Caco-2 (cell line): ENCODE results near the gene EEF1AKMT2. TPM values are rescaled to one million over a fixed set of nuclear protein-coding genes. Genes with fewer than 3 reads are reported as not detected.

Experiments
- BruUV-seq: library from RNA; stranded (reverse); fragments of 400-500 nt; replicated peaks from 2 replicates; lab custom pipeline; 2021; lab: Mats Ljungman, UMichigan
- CTCF ChIA-PET: fragments of 300-600 bp; sonication (Branson Sonifier 250); formaldehyde crosslinking; loops from one replicate; lab custom pipeline; 2022; ENCODE audit warnings: antibody characterized with exemption; lab: Charles Lee
- POLR2A ChIA-PET: fragments of 300-600 bp; sonication (Branson Sonifier 250); formaldehyde crosslinking; loops from one replicate; lab custom pipeline; 2022; ENCODE audit warnings: antibody characterized with exemption; lab: Charles Lee
- DNase-seq, 2 experiments: peaks; one replicate each; pipeline versions ENCODE4 v3.0.0 to v3.0.0-alpha.2; 2020 to 2022
- H3K27me3 ChIP-seq: replicated peaks from 2 replicates; pipeline ENCODE4 v1.6.0; 2011; ENCODE audit warnings: low read length; ENCODE audit not compliant: control insufficient read depth, insufficient read depth
- H3K36me3 ChIP-seq: 2 replicates; pipeline ENCODE4 v1.5.1; 2011; ENCODE audit warnings: low read length; ENCODE audit not compliant: control insufficient read depth, insufficient read depth
- H3K4me1 ChIP-seq: fragments of 250-450 bp; sonication (Bioruptor Pico); 2 replicates; pipeline ENCODE4 v1.5.1; 2020; ENCODE audit warnings: mild to moderate bottlenecking
- H3K4me3 ChIP-seq: 2 replicates; pipeline ENCODE4 v1.5.1; 2011; ENCODE audit warnings: low read depth, mild to moderate bottlenecking, control low read depth, low read length
- H3K9me3 ChIP-seq: fragments of 250-450 bp; sonication (Bioruptor Pico); 2 replicates; pipeline ENCODE4 v1.5.1; 2020; ENCODE audit warnings: mild to moderate bottlenecking, moderate library complexity
- H3K27ac Mint-ChIP-seq: one replicate; pipeline ENCODE4 v1.8.0; 2022; ENCODE audit warnings: mixed read lengths; ENCODE audit not compliant: unreplicated experiment
- H3K27me3 Mint-ChIP-seq: one replicate; pipeline ENCODE4 v1.8.0; 2022; ENCODE audit warnings: mixed read lengths; ENCODE audit not compliant: insufficient read depth, unreplicated experiment
- H3K36me3 Mint-ChIP-seq: one replicate; pipeline ENCODE4 v1.8.0; 2022; ENCODE audit warnings: mild to moderate bottlenecking, mixed read lengths; ENCODE audit not compliant: insufficient read depth, unreplicated experiment
- H3K4me1 Mint-ChIP-seq: one replicate; pipeline ENCODE4 v1.8.0; 2022; ENCODE audit warnings: low read depth, mixed read lengths; ENCODE audit not compliant: unreplicated experiment
- H3K4me3 Mint-ChIP-seq: one replicate; pipeline ENCODE4 v1.8.0; 2022; ENCODE audit warnings: mild to moderate bottlenecking, moderate library complexity, mixed read lengths; ENCODE audit not compliant: unreplicated experiment
- H3K9me3 Mint-ChIP-seq: one replicate; pipeline ENCODE4 v1.8.0; 2022; ENCODE audit warnings: mixed read lengths; ENCODE audit not compliant: unreplicated experiment
- CTCF ChIP-seq, 2 experiments: fragments of 200-600 bp in 1 of 2; IDR thresholded peaks; 1 replicate in 1 of 2; 2 replicates in 1 of 2; pipeline versions ENCODE4 v1.5.1 to v1.8.0; 2011 to 2022; ENCODE audit warnings: antibody characterized with exemption in 1 of 2, control low read depth in 1 of 2, inconsistent platforms in 1 of 2, low read depth in 1 of 2, low read length in 1 of 2, mild to moderate bottlenecking in 1 of 2, moderate library complexity in 1 of 2; ENCODE audit not compliant: insufficient read depth in 1 of 2, severe bottlenecking in 1 of 2, unreplicated experiment in 1 of 2
- intact Hi-C: fragments of 100-400 bp; cut with micrococcal nuclease; formaldehyde crosslinking; loops from one replicate; pipeline ENCODE4 v1.10.0; 2022; ENCODE audit not compliant: unreplicated experiment
- total RNA-seq: library from RNA; stranded (reverse); gene quantifications from 2 replicates; pipeline ENCODE4 v1.2.3, GENCODE V29; 2022

EEF1AKMT2 gene
- total RNA-seq, 1 experiment from 2014 or later = 29.9 TPM

GRCh38 chr10:124765256-124765655 lies 26.4 kb downstream of the EEF1AKMT2 start:
- no peak for TF ChIP-seq CTCF (IDR thresholded peaks at IDR 0.05; ENCODE audit: insufficient read depth in 1 of 2, low read depth in 1 of 2, low read length in 1 of 2, severe bottlenecking in 1 of 2, unreplicated experiment in 1 of 2)
- intact Hi-C loops = no loop called here
- Mint-ChIP-seq H3K9me3 (no peaks in the 10 kb centered on the region), H3K27me3 (no peaks in the 10 kb centered on the region), H3K36me3 (peaks cover 32% of the 10 kb centered on the region), H3K4me1 (peaks cover 7% of the 10 kb centered on the region), H3K27ac (no peak overlapping the region), H3K4me3 (no peak overlapping the region)
- no TSS peak for BruUV-seq
- no peak for DNase-seq
- no peaks in the 10 kb centered on the region for H3K27me3 ChIP-seq
- peaks cover 7% of the 10 kb centered on the region; the same call in 1 of the 2 replicates for H3K4me1 ChIP-seq
- ChIA-PET CTCF (interaction anchor here (0.7 kb wide), 1 partner anchor 69 kb away, joined by 3 read pairs; no protein-coding TSS in a partner anchor), POLR2A (no interaction called here)
- no peaks in the 10 kb centered on the region for H3K9me3 ChIP-seq
- H3K36me3 ChIP-seq = no peaks in the 10 kb centered on the region
- no peak overlapping the region for H3K4me3 ChIP-seq

- no peak for DNase-seq
- no peak for TF ChIP-seq CTCF (IDR thresholded peaks at IDR 0.05; ENCODE audit: insufficient read depth in 1 of 2, low read depth in 1 of 2, low read length in 1 of 2, severe bottlenecking in 1 of 2, unreplicated experiment in 1 of 2)
Measured at GRCh38 chr10:124763267-124763666, 28.4 kb downstream of the EEF1AKMT2 start.

GRCh38 chr10:124762281-124762680 lies 29.4 kb downstream of the EEF1AKMT2 start:
- POLR2A ChIA-PET = no interaction called here
- no peaks in the 10 kb centered on the region for H3K27me3 Mint-ChIP-seq

More at GRCh38 chr10:124763267-124763666, 28.4 kb downstream of the EEF1AKMT2 start:
- Mint-ChIP-seq H3K9me3 (no peaks in the 10 kb centered on the region), H3K4me3 (no peak overlapping the region), H3K27me3 (no peaks in the 10 kb centered on the region), H3K27ac (no peak overlapping the region), H3K4me1 (no peaks in the 10 kb centered on the region), H3K36me3 (peaks cover 25% of the 10 kb centered on the region)
- ChIA-PET POLR2A (no interaction called here), CTCF (no interaction called here)
- no TSS peak for BruUV-seq
- no peaks in the 10 kb centered on the region for H3K36me3 ChIP-seq
- no peaks in the 10 kb centered on the region for H3K27me3 ChIP-seq
- no peaks in the 10 kb centered on the region for H3K9me3 ChIP-seq
- H3K4me3 ChIP-seq = no peak overlapping the region
- intact Hi-C loops = no loop called here
- H3K4me1 ChIP-seq = no peaks in the 10 kb centered on the region

More at GRCh38 chr10:124762281-124762680, 29.4 kb downstream of the EEF1AKMT2 start:
- Mint-ChIP-seq H3K9me3 (no peaks in the 10 kb centered on the region), H3K4me3 (no peak overlapping the region), H3K27ac (no peak overlapping the region), H3K36me3 (peaks cover 21% of the 10 kb centered on the region), H3K4me1 (no peaks in the 10 kb centered on the region)
- no peak overlapping the region for H3K4me3 ChIP-seq
- no peaks in the 10 kb centered on the region; the same call in 1 of the 2 replicates for H3K36me3 ChIP-seq
- CTCF ChIA-PET = no interaction called here
- intact Hi-C loops = no loop called here
- no peaks in the 10 kb centered on the region for H3K4me1 ChIP-seq
- no peak for TF ChIP-seq CTCF (IDR thresholded peaks at IDR 0.05; ENCODE audit: insufficient read depth in 1 of 2, low read depth in 1 of 2, low read length in 1 of 2, severe bottlenecking in 1 of 2, unreplicated experiment in 1 of 2)
- BruUV-seq = no TSS peak
- H3K9me3 ChIP-seq = no peaks in the 10 kb centered on the region
- no peak for DNase-seq
- no peaks in the 10 kb centered on the region for H3K27me3 ChIP-seq
